T47D (cell line): ENCODE results near the gene BPIFA2.
"Not testable (repeated sequence)": the region's sequence is repeated elsewhere in the genome, so short reads cannot be mapped to it uniquely, and the experiment has no call there.

Experiments
- DNase-seq, 2 experiments: peaks; one replicate each; pipeline versions ENCODE4 v3.0.0 to v3.0.0-alpha.2; 2011 to 2012; ENCODE audit warnings: low read depth in 1 of 2, low spot score in 1 of 2
- JUND ChIP-seq: IDR thresholded peaks from 2 replicates; pipeline ENCODE4 v1.6.1; 2012; ENCODE audit warnings: low read depth
- in situ Hi-C: cut with HindIII; loops from 2 replicates; pipeline ENCODE4 v1.10.0; 2016; ENCODE audit warnings: low sequenced_read_pairs, low pct_unique_long_range_greater_than_20kb

BPIFA2 gene

DNA sequence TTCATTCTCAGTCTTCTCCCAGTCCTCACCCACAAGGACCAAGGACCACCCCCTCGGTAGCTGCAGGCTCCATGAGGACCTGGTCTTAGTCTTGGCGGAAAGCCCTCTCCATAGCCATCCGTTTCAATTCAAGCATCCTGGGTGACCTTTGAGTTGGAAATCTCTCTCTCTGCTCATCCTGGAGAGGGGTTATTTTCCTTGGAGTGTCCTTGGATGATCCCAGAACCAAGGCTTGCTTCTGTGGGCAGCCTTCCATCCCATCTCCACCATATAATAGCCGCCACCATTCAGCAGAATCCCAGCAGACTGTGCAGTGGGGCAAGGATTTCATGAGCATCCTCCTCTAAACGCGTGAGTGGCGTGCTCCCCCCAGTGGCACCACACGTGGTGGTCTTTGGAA lies at the start of gene BPIFA2:
Gene BPIFA2, plus strand, starts transcription at position 301 of the 400 bp plus-strand sequence. CDS start 987 bp downstream, outside the sequence.
- in situ Hi-C loops: no loop called here
- TF ChIP-seq JUND: no peak
- no peak for DNase-seq

DNA sequence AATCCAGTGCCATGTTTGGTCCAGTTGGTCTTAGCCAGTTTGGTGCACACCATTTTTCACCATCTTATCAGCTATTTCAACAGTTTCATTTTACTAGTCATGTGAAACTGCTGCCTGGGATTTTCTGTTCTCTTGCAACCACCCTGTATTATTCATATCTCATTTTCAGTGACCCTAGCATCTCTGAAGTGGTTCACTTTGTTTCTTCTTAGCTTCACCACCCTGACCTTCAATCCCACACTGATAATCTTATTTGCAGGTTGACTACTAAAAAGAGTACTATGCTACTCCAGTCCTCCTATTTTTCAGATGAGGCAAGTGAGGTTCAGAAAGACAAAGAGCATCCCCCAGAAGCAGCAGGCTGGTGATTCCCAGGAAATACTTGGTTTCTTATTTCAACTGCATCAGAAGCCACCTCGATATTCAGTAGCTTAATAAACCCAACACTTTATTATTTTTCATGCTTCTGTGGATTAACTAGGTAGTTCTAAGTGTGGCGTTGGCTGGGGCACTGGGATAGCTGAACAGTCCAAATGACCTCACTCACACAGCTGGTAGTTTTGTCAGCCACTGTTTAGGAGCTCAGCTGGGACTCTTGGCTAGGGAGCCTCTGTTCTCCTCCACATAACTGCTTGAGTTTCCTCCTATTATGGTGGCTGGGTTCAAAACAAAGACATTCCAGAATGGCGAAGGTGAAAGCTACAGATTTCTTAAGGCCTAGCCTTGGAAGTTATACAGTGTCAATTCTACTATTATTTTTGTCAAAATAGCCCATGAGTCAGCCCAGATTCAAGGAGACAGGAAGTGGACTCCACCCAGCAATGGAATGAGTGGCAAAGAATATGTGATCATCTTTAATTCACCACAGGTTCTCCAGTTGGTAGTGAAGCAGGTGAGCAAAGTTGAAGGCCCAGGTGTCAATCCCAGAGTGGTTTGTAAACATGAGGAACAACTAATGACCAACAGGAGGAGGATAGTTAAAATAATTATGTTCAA lies 47.9 kb upstream of the BPIFA2 start:
- TF ChIP-seq JUND: no peak
- DNase-seq: no peak
- in situ Hi-C loops: no loop called here

DNA sequence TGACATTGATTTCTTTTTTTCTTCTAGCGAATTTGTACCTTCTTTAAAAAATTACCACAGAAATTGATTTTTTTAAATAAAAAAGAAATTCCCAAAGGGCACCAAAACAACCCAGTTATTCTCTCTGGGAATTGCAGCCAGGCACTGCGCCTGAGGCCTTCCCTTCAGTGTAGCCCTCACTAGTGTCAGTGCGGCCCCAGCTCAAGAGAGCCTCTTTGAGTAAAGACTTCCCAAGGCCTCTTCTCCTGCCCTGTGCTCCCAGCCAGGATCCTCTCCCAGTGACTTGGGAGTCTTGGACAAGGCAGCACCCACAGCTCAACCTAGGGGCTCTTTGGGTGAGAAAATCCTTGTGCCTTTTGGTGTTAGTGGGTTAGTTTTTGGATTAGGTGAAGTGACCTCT lies 47.0 kb upstream of the BPIFA2 start:
- no peak for TF ChIP-seq JUND
- no peak for DNase-seq
- in situ Hi-C loops: no loop called here

- DNase-seq, in situ Hi-C loops: not testable (repeated sequence)
These were observed 45.7 kb upstream of the BPIFA2 start for GRCh38 chr20:33122297-33122696.

DNA sequence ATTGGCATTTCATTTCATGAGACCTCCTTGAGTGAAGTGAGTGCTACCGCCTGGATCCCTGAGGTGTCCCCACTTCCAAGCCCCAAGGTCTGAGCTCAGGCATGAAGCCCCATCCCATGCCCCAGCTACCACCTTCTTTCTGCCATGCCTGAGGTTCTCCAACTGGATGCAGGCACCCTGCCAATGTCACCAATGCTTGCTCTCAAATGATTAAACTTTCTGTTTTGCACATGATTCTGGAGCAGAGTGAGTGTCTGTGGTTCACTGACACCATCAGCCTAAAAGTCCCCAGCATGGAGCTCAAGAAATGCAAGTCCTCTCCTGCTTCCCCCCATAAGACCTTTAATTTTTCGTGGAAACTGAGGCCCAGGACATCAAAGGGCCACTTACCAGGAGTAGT lies 43.7 kb upstream of the BPIFA2 start:
- no peak for DNase-seq
- no peak for TF ChIP-seq JUND
- in situ Hi-C loops: no loop called here

- no peak for DNase-seq
- no peak for TF ChIP-seq JUND
- in situ Hi-C loops: no loop called here
These were observed 43.0 kb upstream of the BPIFA2 start for GRCh38 chr20:33124994-33125393.

DNA sequence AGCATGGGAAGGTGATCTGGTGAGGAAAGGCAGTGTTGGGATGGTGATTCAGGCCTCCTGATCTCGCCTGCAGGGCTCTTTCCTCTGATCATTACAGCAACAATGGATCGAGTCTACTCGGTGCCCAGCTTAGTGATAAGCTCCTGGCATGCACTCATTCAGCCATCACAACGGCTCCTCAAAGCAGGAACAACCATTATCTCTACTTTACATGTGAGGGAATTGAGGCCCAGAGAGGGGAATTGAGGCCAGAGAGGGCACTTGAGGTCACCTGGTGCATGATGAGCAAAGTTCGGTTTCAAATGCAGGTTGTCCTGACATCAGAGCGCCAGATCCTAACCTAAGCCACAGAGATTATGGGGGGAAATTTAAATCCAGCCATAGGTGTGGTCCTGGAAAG lies 42.0 kb upstream of the BPIFA2 start:
- no peak for DNase-seq
- in situ Hi-C loops: no loop called here

GRCh38 chr20:33127422-33128097 lies 40.4 kb upstream of the BPIFA2 start:
- in situ Hi-C loops: no loop called here
- TF ChIP-seq JUND: no peak
- no peak for DNase-seq

More for the DNA sequence above, 42.0 kb upstream of the BPIFA2 start:
- no peak for TF ChIP-seq JUND

DNA sequence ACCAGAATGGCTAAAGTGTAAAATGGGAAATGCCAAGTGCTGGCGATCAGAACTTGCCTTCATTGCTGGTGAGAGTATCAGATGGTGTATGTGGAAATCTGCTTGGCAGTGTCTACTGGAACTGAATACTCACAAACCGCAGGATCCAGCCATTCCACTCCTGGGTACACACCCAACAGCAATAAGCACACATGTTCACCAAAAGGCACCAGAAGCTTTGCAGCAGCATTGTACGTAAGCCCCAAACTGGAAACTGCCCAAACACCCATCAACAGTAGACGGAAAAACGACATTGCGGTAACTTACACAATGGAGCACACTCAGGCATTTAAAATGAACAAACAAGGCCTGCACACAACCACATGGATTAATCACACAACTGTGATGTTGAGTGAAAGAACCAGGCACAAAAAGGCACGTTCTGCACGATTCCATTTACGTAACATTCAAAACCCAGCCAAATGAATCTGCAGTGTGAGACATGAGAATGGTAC lies 37.3 kb upstream of the BPIFA2 start:
- peak in 1 of 2 experiments; percentile 17 for DNase-seq
- in situ Hi-C loops: no loop called here
- no peak for TF ChIP-seq JUND

DNA sequence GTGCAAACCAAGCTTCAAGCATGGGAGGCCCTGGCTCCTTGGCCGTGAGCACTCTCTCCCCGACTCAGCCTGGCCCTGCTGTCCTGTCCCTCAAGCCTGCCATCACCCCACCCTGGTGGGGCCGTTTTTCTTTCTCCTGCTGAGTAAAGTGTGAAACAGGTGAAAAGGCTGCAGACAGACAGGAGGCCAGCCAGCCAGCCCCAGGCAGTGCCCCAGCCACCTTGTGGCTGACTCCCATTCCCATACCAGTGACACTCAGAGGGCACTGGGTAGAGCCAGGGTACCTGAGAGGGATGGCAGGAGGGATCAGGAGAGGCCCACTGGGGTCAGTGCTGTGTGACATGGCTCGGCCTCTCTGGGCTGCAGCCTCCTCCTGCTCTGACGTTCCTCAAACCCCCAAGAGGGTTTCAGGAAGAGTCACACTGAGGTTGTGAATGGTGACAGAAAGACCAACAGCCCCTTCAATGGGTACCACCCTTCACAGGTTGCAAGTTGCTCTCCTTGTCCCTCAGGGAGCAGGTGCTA lies 35.9 kb upstream of the BPIFA2 start:
- no peak for DNase-seq
- TF ChIP-seq JUND: no peak
- in situ Hi-C loops: no loop called here

- in situ Hi-C loops: no loop called here
- DNase-seq: no peak
- no peak for TF ChIP-seq JUND
These were observed 35.2 kb upstream of the BPIFA2 start for GRCh38 chr20:33132513-33133372.

GRCh38 chr20:33133373-33133941 lies 34.5 kb upstream of the BPIFA2 start:
- in situ Hi-C loops: no loop called here
- no peak for DNase-seq
- TF ChIP-seq JUND: no peak
